OCI-M2 (cell line): ENCODE data around the gene LYSMD3.

Experiments used
- DNase-seq: peaks from one replicate; lab custom pipeline; 2025; ENCODE audit not compliant: unreplicated experiment; lab: John Stamatoyannopoulos, UW

LYSMD3 gene

DNA sequence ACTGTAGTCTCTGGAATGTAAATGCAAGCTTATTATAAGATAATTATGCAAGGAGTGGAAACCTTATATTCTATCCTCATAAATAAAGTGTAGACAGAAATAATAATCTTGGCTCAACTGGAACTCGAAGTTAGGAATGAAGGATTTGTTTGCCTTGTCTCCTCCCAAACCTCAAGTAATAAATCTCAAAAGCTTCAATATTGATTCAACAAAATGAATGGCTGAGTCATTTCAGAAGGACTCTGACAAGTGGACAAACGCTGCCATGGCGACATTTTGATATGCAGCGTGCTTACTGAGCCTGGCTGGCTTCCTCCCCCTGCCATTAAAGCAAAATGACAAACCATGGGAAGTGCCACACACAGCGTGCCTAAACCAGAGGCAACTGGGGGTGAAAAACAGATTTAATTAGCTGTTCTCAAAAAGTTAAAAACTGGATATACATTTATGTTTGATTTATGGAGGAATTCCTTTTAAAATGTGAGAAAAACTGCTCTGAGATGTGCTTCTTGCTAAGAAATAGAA, 18.7 kb upstream of the LYSMD3 start:
- DNase-seq: no peak

DNA sequence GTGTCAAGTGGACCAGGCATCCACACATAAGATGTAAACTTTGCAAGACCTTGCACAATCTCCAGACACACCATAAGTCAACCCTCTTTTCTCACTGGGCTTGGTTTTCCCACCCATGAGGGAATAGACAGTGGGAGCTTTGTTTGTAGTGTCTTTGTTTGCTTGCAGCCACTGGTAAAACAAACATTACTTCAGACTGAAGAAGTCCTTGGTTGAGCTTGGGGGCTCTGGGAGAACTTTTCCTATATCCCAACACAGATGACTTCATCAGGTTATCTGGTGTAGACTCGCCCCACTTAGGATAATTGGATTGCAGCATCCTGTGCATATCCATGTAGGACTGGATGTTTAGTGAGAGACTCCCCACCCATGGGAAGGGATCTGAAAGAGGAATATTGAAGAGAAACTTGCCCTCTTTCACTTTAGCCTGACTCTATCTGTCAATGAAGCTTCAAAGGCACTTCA, 17.7 kb upstream of the LYSMD3 start:
- DNase-seq: no peak

DNA sequence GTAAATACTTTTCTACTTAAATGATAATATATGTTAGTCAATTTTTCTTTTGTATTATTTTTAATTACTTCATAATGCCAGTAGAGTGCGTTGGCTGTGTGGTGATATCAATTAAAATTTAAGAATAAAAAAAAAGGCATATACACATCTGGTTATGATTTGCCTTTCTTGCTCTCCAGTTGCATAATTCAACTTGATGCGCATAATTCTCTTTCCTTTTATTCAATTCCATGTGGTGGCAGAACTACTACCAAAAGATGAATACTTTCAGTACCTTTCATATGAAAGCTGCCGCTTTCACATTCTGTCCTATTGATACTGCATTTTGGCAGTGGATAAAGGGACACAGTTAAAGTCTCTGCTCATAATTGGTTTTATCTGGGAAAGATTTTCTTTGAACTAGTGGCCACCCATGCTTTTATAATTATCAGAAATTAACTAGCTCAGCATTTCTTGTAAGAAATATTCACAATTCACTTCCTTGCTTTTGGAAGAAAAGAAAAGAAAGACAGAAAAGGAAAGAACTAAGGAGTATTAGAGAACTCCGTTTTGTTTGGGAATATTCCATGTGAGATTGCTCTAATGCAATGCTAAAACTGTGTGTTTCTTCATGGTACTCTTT, 16.9 kb upstream of the LYSMD3 start:
- no peak for DNase-seq

DNA sequence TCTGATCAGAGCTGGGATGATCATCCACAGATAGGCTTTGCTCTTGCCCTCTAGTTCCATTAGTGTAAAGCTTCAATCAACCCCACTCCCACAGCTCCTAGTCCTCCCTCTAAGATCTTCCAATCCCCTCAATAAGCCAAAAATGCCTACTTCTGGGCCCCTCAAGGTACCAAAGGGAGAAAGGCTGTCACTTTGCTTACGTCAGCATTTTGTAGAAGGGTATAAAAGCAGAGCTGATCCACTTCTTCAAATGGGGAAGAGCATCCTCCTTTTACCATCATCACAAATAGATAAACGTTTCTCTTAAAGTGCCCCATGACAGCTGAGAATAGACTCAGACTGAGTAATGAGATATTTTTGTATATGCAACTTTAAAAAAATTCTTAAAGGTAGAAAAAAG, 16.1 kb upstream of the LYSMD3 start:
- no peak for DNase-seq

DNA sequence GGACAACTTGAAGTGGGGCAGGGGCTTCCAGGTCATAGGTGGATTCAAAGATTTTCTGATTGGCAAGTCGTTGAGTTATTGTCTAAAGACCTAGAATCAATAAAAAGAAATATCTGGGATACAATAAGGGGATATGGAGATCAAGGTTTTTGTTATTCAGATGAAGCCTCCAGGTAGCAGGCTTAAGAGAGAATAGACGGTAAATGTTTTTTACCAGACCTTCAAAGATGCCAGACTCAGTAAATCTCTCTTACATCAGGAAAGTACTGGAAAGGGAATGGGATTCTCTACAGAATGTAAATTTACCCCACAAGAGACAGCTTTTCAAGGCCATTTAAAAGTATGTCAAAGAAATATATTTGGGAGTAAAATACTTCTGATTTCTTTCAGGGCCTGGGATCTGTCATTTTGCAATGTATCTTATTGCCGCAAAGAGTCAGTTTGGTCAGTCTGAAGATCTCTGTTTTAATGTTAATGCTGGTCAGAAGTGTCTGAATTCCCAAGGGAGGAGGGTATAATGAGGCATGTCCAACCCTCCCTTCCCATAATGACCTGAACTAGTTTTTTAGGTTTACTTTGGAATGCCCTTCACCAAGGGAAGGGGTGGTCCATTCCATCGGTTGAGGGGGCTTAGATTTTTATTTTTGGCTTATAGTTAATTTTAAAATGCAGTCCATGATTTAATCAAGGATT, 13.6 kb upstream of the LYSMD3 start:
- no peak for DNase-seq

DNA sequence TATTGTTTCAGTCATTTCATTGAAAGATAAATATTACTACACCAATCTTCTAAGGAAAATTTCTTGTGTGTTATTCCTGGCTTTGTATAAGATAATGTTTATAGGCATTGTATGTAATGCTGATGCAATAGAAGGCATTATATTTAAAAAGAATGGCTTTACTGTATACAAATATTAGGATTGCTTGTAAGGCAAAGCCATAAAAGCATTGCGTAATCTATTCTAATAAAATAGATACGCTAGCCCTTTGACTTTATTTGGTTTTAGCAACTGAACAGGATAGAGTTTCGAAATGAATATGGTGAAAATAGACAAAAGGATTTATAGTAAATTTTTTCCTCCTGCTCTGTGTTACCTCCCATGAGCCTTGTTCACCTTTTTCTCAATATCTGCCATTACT, 5.5 kb upstream of the LYSMD3 start:
- DNase-seq: no peak

DNA sequence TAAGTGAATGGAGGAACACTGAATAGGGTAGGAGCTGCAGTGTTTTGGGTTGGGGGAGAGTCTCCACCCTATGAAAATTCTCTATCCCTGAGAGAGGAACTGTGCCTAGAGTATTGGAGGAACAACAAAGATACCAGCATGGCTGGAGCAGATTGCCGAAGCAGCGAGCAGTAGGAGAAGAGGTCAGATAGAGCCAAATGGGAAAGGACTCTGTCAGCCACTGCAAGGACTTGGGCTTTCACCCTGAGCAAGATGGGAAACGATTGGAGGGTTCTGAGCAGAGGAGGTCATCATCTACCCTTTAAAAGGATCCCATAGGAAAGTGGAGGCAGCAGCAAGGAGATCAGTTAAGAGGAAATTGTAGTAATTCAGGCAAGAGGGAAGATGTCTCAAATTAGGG, 4.4 kb upstream of the LYSMD3 start:
- no peak for DNase-seq

DNA sequence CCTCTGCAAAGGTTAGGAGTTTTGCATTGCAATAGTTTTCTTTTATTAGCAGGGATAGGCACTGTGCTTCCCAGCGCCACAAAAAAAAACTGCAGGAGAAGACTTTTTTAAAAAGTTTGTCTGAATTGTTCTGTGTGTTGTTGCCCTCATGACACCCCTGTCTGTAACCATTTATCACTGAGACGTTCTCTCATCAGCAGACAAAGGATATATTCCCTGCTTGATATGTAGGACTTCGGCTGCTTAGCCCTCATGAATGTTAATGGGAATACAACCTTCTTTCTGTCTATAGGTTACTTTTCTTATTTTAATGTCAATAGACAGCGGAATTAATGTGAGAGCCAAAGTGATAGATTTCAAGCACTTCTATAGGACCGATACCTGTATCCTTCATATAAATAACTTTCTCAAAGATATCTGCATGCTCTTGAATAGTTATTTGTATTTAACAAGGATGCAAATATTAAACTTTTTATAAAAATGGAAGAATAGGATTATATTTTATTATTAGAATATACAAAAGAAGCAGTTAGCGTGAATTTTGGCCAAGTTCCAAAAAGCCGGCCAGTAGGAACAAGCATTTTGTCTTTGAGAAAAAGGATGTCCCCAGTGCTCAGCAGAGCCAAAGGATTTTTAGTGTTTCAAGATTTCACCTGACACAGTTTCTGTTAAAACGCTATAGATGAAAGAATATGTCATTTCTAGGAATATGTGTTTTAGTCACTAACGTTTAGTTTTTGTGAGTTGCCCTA, 1.5 kb upstream of the LYSMD3 start:
- DNase-seq: no peak

DNA sequence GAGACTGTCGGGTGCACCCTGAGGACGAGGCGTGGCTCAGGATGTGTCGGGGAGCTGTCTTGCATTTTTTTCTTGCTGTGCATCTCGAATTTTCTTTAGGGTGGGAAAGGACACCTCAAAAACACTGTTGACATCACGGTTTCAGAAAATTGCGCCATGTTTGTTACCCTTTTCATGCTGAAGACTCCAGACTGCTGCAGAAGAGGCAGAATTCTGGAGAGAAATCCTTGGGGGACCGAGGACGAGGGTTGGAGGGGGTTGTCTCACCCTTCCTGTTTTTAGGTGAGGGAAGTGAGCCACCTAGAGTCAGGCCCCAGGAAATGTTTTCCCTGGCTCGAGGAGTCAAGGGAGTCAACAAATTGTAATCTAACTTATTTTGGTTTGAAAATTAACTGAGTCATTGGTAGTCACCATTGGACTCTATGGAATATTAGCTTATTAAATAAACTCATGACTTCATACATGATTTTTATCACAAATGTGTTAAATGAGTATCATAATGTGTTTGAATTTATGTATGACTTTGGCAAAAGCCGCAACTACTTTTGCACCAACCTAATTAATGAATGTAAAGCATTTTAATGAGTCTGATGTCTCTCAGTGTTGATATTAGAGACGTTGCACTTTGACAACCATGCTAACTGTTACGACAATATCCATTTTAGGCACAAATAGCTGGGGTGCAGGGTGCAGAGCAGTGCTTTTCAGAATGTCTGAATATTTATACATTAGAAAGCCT, 724 bp upstream of the LYSMD3 start:
- DNase-seq: no peak

DNA sequence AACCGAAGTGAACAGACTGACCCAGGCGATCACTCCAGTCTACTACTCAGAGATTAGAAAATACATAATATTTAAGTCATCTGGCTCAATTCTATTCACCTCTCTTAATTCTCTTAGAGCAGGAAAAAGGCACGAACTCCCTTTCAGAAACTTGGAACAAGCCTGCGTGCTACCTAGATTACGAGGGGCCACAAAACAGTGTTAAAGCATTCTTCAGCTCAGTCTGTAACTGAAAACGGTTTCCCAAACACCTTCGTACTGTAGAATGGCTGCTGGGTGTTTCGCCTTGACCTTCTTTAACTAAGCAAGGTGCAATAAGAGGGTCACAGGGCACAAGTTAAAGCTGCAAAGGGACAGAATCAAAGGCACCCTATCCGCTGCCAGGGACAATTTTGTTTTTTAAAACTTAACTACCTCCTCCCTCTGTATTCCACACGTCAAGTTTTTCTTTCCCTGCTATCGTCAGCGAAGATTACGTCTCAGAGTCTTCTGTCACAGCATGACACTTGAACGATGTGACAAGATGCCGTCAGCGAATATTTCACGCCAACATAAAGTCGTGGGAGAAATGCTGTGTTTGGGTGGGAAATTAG, 687 bp downstream of the LYSMD3 start:
- no peak for DNase-seq

DNA sequence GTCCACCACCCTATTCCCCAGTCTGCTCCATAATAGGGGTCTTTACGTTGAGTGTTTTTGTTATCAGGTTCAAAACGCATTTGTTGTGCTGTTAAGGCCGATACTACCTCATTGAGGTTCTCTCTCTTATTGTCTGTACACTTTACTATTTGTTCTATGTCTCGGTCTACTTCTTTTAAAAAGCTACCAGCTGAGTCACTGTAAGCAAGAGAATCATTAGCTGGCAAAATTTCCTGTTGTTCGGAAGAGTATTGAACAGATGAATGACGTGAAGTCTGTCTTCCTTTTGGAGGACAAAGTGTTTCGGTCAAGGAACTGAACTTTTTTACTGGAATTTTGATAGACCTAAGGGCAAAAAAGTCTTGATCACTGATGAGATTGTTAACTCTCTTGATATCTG, 10.3 kb downstream of the LYSMD3 start:
- no peak for DNase-seq

DNA sequence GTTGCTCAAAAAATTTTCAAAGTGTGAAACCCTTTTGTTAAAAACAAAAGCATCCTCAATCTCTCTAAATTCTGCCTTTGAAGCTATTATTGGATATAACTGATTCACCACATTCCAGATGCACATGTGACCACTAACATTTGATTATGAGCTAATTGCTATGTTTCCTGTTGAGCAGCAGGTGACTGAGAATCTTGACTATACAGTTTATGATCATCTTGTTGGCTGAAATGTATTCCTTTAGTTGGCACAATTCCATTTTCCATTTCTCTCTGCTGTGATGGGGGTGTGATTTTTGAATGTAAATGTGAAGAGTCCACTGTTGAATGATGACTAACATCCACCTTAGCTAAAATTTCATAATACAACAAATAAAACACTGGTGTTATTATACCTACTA, 10.7 kb downstream of the LYSMD3 start:
- DNase-seq: no peak

DNA sequence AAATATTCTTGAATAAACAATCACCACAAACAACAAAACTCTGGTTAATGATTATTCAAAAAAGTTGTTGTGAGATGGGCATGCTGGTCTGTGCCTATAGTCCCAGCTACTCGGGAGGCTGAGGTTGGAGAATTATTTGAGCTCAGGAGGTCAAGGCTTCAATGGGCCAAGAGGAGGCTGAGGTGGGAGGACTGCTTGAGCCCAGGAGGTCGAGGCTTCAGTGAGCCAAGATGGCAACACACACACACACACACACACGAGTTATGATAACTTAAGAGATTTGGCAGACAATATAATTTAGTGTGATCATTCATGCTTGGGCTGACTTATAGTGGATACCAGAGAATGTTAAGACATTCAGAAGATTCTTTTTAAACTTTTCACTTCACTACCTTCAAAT, 14.9 kb downstream of the LYSMD3 start:
- no peak for DNase-seq

DNA sequence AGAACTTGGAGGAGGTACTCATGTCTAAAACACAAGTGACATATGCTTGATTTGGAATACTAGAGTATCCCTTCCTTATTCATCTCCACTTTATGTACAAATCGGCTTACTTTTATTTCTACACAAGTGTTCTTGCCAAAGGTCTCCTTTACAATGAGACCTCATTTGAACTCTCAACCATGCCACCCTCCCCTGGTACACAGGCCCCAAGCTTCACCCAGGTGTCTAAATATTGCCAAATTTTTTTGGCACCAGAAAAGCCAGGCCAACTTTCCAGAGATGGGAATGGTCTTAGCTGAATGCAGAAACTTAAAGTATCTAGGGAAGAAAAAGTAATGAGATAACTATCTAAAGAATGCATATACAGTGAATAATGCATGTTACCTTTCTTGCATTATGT, 18.9 kb downstream of the LYSMD3 start:
- no peak for DNase-seq

DNA sequence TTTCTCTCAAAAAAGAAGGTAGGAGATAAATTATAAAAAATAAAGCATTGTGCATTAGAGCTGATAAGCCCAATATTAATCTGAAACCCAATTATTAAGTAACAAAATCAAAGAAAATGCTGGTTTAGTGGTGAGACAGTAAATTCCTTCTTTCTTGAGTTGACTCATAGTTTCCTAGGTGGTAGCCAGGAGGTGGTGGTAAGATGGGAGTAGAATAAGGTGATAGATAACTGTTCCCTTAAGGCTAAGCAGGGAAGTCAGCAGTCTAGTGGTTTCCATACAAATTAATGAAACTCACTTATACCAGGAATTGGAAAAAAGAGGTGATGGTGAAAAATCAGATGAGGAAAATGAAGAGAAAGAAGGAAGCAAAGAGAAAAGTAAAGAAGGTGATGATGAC, 23.2 kb downstream of the LYSMD3 start:
- DNase-seq: no peak

DNA sequence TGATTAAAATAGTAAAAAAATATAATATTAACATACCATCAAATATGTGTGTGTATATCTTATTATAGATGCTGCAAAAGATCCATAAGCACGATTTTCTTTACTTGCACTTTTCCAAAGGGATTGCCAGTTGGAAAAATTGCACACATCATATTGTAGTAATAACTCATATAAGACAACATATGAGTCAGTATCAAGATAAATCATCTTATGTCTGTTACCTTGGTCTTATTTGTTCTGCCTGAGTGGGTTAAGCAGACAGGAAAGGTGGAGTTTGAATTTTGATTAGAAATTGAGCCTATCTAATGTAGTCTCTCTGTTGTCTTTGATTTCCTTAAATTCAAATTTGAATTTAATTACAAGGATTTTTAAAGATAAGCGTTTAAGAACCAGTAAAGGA, 24.6 kb downstream of the LYSMD3 start:
- no peak for DNase-seq

DNA sequence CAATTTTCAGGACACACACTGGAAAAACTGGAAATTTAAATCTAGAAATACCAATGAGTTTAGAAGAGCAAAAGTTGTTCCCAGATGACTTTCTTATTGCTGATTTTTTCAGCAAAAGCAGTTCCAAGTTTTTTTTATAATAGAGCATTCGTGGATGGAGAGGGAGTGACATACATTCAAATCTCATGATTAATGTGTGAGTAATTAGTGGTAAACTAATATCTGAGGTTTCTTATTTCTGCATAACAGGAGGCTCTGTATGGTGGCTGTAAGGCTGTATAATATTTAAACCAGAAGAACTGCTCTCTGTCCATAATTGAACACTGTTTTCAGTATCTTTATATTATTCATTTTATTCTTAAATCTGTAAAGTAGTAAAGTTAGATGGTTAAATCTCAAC, 25.8 kb downstream of the LYSMD3 start:
- no peak for DNase-seq

DNA sequence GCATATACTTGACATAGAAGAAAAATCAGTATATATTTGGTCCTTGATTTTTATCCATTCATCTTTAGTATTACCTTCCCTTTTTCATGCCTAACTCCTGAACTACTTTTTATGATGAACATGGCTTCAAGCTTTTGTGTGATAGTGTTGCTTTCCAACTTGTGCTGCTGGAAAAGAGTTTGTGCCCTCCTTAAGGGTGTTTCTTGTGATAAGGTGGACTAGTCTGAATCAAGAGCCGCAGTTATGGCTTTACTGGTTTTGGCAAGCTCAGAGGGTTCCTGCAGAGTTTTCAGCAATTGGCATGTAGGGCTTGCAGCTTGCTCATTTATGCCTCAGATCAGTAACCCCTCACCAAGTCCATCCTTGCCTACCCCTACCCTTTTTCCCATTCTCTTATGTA, 34.2 kb downstream of the LYSMD3 start:
- DNase-seq: no peak

DNA sequence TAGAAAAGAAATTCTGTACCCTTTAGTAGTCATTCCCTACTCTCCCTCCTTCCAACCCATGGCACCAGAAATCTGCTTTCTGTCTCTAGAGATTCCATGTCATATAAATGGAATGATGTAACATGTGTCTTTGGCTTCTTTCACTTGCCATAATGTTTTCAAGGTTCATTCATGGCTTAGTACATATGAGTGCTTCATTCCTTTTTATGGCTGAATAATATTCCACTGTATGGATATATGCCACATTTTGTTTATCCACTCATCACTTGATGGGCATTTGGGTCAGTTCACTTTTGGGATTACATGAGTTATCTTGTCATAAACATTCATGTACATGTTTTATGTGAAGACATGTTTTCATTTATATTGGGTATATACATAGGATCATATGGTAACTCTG, 35.3 kb downstream of the LYSMD3 start:
- DNase-seq: no peak

DNA sequence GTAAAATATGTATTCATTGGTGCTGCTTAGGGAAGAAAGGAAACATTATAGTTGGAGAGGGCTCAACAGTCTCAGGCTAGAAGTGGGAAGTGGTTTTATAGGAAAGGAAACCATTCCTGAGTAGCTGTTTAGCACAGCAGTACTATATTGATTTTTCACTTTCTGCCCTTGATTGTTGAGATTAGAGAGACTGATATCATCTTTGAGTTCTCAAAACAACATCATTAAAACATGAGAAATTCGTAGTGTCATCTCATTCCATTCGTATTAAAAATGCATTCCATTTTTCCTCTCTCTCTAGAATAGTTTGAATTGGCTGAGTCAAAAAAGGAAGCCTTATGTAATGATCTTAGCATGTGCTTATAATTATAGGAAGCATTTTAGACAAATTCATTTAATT, 40.6 kb downstream of the LYSMD3 start:
- no peak for DNase-seq

DNA sequence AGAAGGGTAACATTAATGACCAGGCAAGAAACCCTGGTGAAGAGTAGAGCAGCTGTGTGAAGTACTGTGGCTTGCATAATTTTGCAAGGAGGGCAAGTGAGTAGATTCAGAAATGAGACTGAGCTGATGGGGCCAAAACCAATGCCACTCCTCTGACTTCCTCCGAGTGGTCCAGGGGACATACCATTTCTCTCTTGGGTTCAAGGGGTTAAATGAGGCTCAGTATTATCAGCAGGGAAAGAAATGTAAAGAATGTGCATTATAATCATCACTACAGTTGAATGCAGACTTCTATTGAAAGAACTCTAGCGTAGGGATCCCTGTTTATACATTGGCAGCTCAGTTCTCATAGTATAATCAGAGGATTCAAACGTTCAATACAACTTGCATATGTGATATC, 44.8 kb downstream of the LYSMD3 start:
- DNase-seq: no peak
